Esophagus muscularis mucosa (tissue), 4 donors: Measurements from ENCODE around the gene CNN2. TPM values are rescaled to one million over a fixed set of nuclear protein-coding genes. Genes with fewer than 3 reads are reported as not detected.

Experiments
- DNase-seq: peaks from one replicate; pipeline ENCODE4 v3.0.0-alpha.2; 2017; ENCODE audit errors: extremely low spot score
- H3K27ac ChIP-seq, 4 donors: fragments of 200-600 bp; sonication (generic); replicated peaks in 1 of 4; 1 replicate in 3 of 4; 2 replicates in 1 of 4; pipeline ENCODE4 v1.5.1; 2016 to 2019; ENCODE audit warnings: mild to moderate bottlenecking in 1 of 4
- H3K27me3 ChIP-seq, 4 donors: fragments of 200-600 bp; sonication (generic); one replicate each; pipeline versions ENCODE4 v1.5.1 to v1.6.0; 2016 to 2019
- H3K36me3 ChIP-seq, 4 donors: fragments of 200-600 bp; sonication (generic); one replicate each; pipeline ENCODE4 v1.5.1; 2016 to 2019
- H3K4me1 ChIP-seq, 4 donors: fragments of 200-600 bp; sonication (generic); one replicate each; pipeline ENCODE4 v1.5.1; 2016 to 2019
- H3K4me3 ChIP-seq, 4 donors: fragments of 200-600 bp; sonication (generic); 1 replicate in 2 of 4; 2 replicates in 2 of 4; pipeline ENCODE4 v1.5.1; 2016 to 2019; ENCODE audit warnings: mild to moderate bottlenecking in 4 of 4, moderate library complexity in 1 of 4
- H3K9me3 ChIP-seq, 4 donors: fragments of 200-600 bp; sonication (generic); 1 replicate in 3 of 4; 2 replicates in 1 of 4; pipeline ENCODE4 v1.5.1; 2016 to 2019
- EP300 ChIP-seq: sonication (generic); formaldehyde crosslinking; IDR thresholded peaks from one replicate; pipeline ENCODE4 v1.6.1; 2017; ENCODE audit warnings: antibody characterized with exemption
- POLR2A ChIP-seq: fragments of 450-650 bp; IDR thresholded peaks from one replicate; pipeline ENCODE4 v1.6.1; 2017; ENCODE audit warnings: antibody characterized with exemption, moderate library complexity, mild to moderate bottlenecking, low read depth
- POLR2AphosphoS5 ChIP-seq, 2 donors: sonication (generic); formaldehyde crosslinking; IDR thresholded peaks; one replicate each; pipeline ENCODE4 v1.6.1; 2017; ENCODE audit warnings: antibody characterized with exemption in 2 of 2
- WGBS: methylation state at CpG from one replicate; pipeline ENCODE4 v1.1.5; 2018; 5-methylcytosine and 5-hydroxymethylcytosine counted together
- intact Hi-C: fragments of 100-400 bp; cut with DNase I; formaldehyde crosslinking; loops from one replicate; pipeline ENCODE4 v1.15.1; 2023
- total RNA-seq, 4 donors: library from RNA; depleted of rRNA; stranded (reverse); fragments of >200 nt; gene quantifications; one replicate each; pipeline versions ENCODE4 v1.1.0 to v1.2.1, GENCODE V29; 2016
- TF ChIP-seq, protein P1 (sequence below), 3 experiments: fragments of 200-600 bp in 2 of 3; fragments of 450-650 bp in 1 of 3; sonication (generic) in 2 of 3; IDR thresholded peaks; one replicate each; pipeline ENCODE4 v1.5.1; 2017 to 2019; ENCODE audit warnings: antibody characterized with exemption in 3 of 3, mild to moderate bottlenecking in 2 of 3, moderate library complexity in 1 of 3

CNN2 gene
- total RNA-seq, 4 donors from 2014 or later = 47.3 to 98.1 (median 81.3) TPM

DNA sequence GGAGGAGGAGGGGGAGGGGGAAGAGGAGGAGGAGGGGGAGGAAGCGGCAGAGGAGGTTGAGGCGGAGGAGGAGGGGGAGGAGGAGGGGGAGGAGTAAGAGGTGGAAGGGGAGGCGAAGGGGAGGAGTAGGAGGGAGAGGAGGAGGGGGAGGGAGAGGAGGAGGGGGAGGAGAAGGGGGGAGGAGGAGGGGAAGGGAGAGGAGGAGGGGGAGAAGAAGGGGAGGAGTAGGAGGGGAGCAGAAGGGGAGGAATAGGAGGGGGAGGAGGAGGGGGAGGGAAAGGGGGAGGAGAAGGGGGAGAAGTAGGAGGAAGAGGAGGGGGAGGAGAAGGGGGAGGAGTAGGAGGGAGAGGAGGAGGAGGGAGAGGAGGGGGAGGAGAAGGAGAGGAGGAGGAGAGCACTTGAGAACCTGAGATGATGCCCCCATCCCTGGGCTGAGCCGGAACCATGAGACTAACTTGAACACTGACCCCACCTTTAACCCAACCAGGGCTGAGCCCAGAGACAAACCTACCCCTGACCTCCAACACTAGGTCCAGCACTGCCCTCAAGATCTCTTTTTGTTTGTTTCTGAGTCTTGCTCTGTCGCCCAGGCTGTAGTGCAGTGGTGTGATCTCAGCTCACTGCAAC lies 26.1 kb downstream of the CNN2 start:
- no peak for DNase-seq
- Histone ChIP-seq H3K36me3 (peaks cover 0 to 22% (median 6%) of the 10 kb centered on the region in 4 donors), H3K4me3 (no peak overlapping the region), H3K27ac (no peak overlapping the region), H3K9me3 (peaks cover 4 to 20% (median 19%) of the 10 kb centered on the region in 4 donors), H3K27me3 (no peaks in the 10 kb centered on the region), H3K4me1 (no peaks in the 10 kb centered on the region)
- intact Hi-C loops = no loop called here
- TF ChIP-seq POLR2AphosphoS5 (IDR thresholded peaks at IDR 0.05) (no peak), POLR2A (no peak), EP300 (no peak)
- TF ChIP-seq, protein P1, sequence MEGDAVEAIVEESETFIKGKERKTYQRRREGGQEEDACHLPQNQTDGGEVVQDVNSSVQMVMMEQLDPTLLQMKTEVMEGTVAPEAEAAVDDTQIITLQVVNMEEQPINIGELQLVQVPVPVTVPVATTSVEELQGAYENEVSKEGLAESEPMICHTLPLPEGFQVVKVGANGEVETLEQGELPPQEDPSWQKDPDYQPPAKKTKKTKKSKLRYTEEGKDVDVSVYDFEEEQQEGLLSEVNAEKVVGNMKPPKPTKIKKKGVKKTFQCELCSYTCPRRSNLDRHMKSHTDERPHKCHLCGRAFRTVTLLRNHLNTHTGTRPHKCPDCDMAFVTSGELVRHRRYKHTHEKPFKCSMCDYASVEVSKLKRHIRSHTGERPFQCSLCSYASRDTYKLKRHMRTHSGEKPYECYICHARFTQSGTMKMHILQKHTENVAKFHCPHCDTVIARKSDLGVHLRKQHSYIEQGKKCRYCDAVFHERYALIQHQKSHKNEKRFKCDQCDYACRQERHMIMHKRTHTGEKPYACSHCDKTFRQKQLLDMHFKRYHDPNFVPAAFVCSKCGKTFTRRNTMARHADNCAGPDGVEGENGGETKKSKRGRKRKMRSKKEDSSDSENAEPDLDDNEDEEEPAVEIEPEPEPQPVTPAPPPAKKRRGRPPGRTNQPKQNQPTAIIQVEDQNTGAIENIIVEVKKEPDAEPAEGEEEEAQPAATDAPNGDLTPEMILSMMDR (IDR thresholded peaks at IDR 0.05) = no peak
- WGBS = 76% methylated on average over 4 of the region's 5 CpGs

DNA sequence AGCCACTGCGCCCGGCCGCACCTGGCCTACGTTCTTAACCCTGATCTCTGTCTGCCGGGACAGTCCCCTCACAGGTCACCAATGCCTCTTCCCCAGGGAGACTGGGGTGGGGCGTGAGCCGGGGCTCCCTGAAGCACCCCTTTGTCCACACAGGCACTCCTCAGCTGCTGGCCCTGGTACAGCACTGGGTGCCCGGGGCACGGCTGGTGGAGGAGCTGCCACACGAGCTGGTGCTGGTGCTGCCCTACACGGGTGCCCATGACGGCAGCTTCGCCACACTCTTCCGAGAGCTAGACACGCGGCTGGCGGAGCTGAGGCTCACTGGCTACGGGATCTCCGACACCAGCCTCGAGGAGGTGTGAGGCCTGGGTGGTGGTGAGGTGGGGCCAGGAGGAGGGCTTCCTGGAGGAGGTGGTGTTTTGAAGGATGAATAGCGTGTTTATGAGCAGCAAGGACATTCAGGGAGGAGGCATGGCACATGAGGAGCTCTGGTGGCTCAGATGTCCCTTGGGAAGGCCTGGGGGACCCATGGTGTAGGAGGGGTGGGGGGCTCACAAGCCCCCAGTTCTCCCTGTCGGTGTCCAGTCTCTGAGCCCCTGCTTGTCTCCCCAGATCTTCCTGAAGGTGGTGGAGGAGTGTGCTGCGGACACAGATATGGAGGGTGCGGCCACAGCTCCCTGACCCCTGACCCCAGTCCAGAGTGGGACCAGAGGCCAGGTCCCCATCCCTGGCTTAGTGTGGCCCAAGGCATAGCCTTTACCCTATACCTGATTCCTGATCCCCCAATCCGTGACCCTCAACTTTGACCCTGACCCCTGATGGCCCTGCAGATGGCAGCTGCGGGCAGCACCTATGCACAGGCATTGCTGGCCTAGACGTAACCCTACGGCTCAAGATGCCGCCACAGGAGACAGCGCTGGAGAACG lies 27.0 kb downstream of the CNN2 start:
- H3K4me1 ChIP-seq = no peaks in the 10 kb centered on the region
- 94% methylated on average over 3 of the region's 31 CpGs for WGBS
- intact Hi-C loops = no loop called here

DNA sequence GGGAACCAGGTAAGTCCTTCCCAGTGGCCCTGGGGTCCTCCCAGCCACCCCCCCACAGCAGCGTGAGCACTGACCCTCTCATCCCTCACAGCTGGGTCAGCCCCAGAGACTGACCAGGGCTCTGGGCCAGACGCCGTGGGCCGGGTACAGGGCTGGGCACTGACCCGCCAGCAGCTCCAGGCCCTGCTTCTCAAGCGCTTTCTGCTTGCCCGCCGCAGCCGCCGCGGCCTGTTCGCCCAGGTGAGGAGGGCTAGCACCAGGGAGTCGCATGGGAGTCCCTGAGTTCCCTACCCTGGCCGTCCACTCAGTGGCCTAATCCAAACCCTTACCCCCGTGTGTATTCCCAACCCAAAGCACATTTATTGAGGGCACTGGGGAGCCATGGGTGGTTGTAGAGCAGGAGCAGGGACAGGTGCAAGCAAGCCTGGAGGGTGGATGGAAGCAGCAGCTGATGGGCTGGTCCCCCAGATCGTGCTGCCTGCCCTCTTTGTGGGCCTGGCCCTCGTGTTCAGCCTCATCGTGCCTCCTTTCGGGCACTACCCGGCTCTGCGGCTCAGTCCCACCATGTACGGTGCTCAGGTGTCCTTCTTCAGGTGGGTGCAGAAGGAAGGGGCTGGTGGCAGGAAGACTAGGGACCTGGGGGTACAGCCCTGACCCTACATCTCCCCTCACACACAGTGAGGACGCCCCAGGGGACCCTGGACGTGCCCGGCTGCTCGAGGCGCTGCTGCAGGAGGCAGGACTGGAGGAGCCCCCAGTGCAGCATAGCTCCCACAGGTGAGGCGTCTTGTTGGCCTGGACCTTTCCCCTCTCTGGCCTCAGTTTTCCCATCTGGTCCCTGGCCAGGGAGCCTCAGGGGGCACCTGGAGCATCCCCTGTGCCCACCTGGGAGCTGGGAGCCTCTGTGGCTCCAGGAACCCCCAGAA lies 28.0 kb downstream of the CNN2 start:
- WGBS = 94% methylated on average over 25 of the region's 28 CpGs
- intact Hi-C loops = no loop called here
- H3K9me3 ChIP-seq = peaks cover 4 to 39% (median 37%) of the 10 kb centered on the region in 4 donors
- no peak for DNase-seq
- no peaks in the 10 kb centered on the region for H3K4me1 ChIP-seq
- no peaks in the 10 kb centered on the region for H3K27me3 ChIP-seq
- H3K4me3 ChIP-seq = no peak overlapping the region
- H3K27ac ChIP-seq = no peak overlapping the region
- peaks cover 0 to 33% (median 6%) of the 10 kb centered on the region in 4 donors for H3K36me3 ChIP-seq
- no peak for TF ChIP-seq POLR2A

More for the DNA sequence above, 27.0 kb downstream of the CNN2 start:
- no peaks in the 10 kb centered on the region for H3K27me3 ChIP-seq
- H3K27ac ChIP-seq = no peak overlapping the region
- H3K36me3 ChIP-seq = peaks cover 0 to 28% (median 6%) of the 10 kb centered on the region in 4 donors
- no peak overlapping the region for H3K4me3 ChIP-seq
- H3K9me3 ChIP-seq = peaks cover 4 to 30% (median 29%) of the 10 kb centered on the region in 4 donors
- TF ChIP-seq EP300 (no peak), POLR2A (no peak), POLR2AphosphoS5 (IDR thresholded peaks at IDR 0.05) (no peak)
- TF ChIP-seq, protein P1 (IDR thresholded peaks at IDR 0.05) = no peak
- no peak for DNase-seq

DNA sequence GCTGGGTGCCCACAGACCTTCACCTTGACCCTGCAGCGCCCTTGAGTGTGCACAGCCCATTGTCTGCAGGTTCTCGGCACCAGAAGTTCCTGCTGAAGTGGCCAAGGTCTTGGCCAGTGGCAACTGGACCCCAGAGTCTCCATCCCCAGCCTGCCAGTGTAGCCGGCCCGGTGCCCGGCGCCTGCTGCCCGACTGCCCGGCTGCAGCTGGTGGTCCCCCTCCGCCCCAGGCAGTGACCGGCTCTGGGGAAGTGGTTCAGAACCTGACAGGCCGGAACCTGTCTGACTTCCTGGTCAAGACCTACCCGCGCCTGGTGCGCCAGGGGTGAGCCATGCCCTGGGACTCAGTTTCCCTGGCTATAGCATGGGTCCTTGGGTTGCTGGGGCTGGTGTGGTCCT lies 28.6 kb downstream of the CNN2 start:
- Histone ChIP-seq H3K36me3 (peaks cover 0 to 33% (median 6%) of the 10 kb centered on the region in 4 donors), H3K27ac (no peak overlapping the region), H3K4me3 (no peak overlapping the region), H3K27me3 (no peaks in the 10 kb centered on the region), H3K9me3 (peaks cover 4 to 44% (median 40%) of the 10 kb centered on the region in 4 donors), H3K4me1 (no peaks in the 10 kb centered on the region)
- TF ChIP-seq POLR2A (no peak), EP300 (no peak), POLR2AphosphoS5 (IDR thresholded peaks at IDR 0.05) (no peak)
- TF ChIP-seq, protein P1 (IDR thresholded peaks at IDR 0.05) = no peak
- intact Hi-C loops = no loop called here
- DNase-seq = no peak
- 90% methylated on average over 8 of the region's 14 CpGs for WGBS
